Retinal pigment epithelial cell (primary cell): ENCODE data around the gene PID1.

ENCODE experiments used
- DNase-seq: peaks from one replicate; pipeline ENCODE4 v3.0.0-alpha.2; 2010; ENCODE audit warnings: low read depth
- H3K4me3 ChIP-seq: 2 replicates; pipeline ENCODE4 v1.5.1; 2011; ENCODE audit warnings: mild to moderate bottlenecking, low read length, control low read depth, moderate library complexity
- CTCF ChIP-seq: conservative IDR thresholded peaks from 2 replicates; pipeline ENCODE4 v1.5.1; 2011; ENCODE audit warnings: low read depth, low read length, control low read depth, inconsistent platforms

The PID1 gene

GRCh38 chr2:229043681-229044080 is 227.4 kb downstream of the PID1 start:
- no peak overlapping the region for H3K4me3 ChIP-seq
- no peak for DNase-seq
- no peak for TF ChIP-seq CTCF

GRCh38 chr2:229042349-229042748 is 228.7 kb downstream of the PID1 start:
- no peak for DNase-seq
- TF ChIP-seq CTCF, result no peak
- H3K4me3 ChIP-seq, result no peak overlapping the region

DNA sequence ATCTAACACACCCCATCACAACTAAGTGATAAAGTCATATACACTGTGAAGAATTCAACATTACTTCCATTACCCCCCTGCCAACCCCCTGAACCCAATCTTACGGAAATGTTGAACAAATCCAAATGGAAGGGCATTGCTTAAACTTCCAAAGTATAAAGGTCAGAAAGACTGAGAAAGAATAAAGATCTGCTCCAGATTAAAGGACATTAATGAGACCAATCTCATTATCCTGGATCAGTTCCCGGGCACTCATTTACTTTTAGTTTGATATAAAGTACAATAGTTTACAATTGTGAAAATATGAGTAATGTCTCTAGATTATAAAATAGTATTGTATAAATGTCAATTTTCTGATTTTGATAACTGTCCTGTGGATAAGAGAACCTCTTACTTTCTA is 229.4 kb downstream of the PID1 start:
- no peak for DNase-seq
- TF ChIP-seq CTCF, result no peak
- H3K4me3 ChIP-seq, result no peak overlapping the region

DNA sequence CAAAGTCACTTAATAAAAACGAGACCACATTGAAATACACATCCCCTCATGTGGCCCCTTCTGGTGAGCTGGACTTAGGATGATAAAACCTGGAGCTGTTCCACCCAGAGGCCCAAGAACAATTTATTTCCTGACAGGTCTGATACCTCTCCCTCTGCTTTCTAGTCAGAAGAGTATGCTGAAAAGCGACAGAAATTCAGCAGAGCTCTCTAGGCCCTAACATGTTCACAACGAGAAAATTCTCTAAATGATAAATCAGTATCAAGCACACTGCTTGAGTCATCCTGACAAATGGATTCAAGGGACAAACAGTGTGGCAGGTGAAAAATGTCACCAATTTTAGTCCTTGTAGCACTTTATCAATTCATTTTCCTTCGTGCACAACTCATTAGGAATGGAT is 233.5 kb downstream of the PID1 start:
- TF ChIP-seq CTCF, result no peak
- no peak for DNase-seq
- H3K4me3 ChIP-seq, result no peak overlapping the region

DNA sequence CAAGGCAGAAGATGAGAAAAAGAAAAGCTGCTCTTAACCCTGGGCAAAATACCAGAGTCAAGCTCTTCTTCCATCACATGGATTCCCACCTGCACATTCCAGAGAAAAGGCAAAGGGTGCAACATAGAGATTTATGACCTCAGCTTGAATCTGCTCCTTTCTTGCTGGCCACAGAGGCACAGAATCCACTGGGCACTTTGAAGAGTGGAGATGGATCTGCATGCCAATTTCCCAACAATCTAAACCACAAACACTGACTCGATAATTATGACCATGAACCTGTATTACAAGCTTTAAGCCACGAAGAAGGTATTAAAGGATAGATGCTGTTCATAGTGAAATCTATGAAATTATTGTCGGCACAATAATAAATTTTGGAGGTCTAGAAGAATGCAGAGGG is 237.3 kb downstream of the PID1 start:
- H3K4me3 ChIP-seq, result no peak overlapping the region
- DNase-seq, result no peak
- no peak for TF ChIP-seq CTCF

- TF ChIP-seq CTCF, result no peak
- H3K4me3 ChIP-seq, result no peak overlapping the region
- DNase-seq, result no peak
These were observed 238.4 kb downstream of the PID1 start for GRCh38 chr2:229032608-229033234.

GRCh38 chr2:229027353-229028105 is 243.6 kb downstream of the PID1 start:
- no peak for TF ChIP-seq CTCF
- no peak overlapping the region for H3K4me3 ChIP-seq
- no peak for DNase-seq
